IPS-NIHi11 (cell line): ENCODE measurements around the gene VPS51.
"Not testable (repeated sequence)": the region's sequence is repeated elsewhere in the genome, so short reads cannot be mapped to it uniquely, and the experiment has no call there.

Source experiments
- DNase-seq: peaks from one replicate; pipeline ENCODE4 v3.0.0; 2012; ENCODE audit warnings: mixed read lengths, low spot score

The VPS51 gene

GRCh38 chr11:65107751-65108468 is 11.9 kb downstream of the VPS51 start:
- no peak for DNase-seq

- DNase-seq, result no peak
These were observed 12.6 kb downstream of the VPS51 start for GRCh38 chr11:65108469-65109123.

- no peak for DNase-seq
These were observed 13.5 kb downstream of the VPS51 start for GRCh38 chr11:65109231-65110198.

- DNase-seq, result peak; percentile 87
These were observed 14.4 kb downstream of the VPS51 start for GRCh38 chr11:65110354-65110861.

GRCh38 chr11:65111159-65111743 is 15.2 kb downstream of the VPS51 start:
- DNase-seq, result no peak

GRCh38 chr11:65111744-65112545 is 15.9 kb downstream of the VPS51 start, which contains the start of gene TM7SF2:
Gene TM7SF2, plus strand, starts transcription at chr11:65111872. Its CDS starts 144 bp downstream, at chr11:65112016.
- DNase-seq, result peak; percentile 96

GRCh38 chr11:65112546-65113360 is 16.7 kb downstream of the VPS51 start:
- DNase-seq, result peak; percentile 61

GRCh38 chr11:65113361-65113756 is 17.3 kb downstream of the VPS51 start:
- no peak for DNase-seq

- no peak for DNase-seq
These were observed 17.8 kb downstream of the VPS51 start for GRCh38 chr11:65113839-65114238.

GRCh38 chr11:65114538-65115171 is 18.6 kb downstream of the VPS51 start:
- no peak for DNase-seq

- DNase-seq, result no peak
These were observed 19.5 kb downstream of the VPS51 start for GRCh38 chr11:65115361-65116082.

GRCh38 chr11:65116370-65117205 is 20.6 kb downstream of the VPS51 start:
- DNase-seq, result no peak

- peak; percentile 85 for DNase-seq
These were observed 21.4 kb downstream of the VPS51 start, which contains the start of gene ZNHIT2 for GRCh38 chr11:65117206-65118096. Gene ZNHIT2, minus strand, starts transcription at chr11:65117701. Its CDS starts 48 bp downstream, at chr11:65117653.

GRCh38 chr11:65118097-65118837 is 22.3 kb downstream of the VPS51 start:
- no peak for DNase-seq

GRCh38 chr11:65118891-65119669 is 23.1 kb downstream of the VPS51 start:
- DNase-seq, result not testable (repeated sequence)
